ENCODE results near the gene MCAM.

DNA sequence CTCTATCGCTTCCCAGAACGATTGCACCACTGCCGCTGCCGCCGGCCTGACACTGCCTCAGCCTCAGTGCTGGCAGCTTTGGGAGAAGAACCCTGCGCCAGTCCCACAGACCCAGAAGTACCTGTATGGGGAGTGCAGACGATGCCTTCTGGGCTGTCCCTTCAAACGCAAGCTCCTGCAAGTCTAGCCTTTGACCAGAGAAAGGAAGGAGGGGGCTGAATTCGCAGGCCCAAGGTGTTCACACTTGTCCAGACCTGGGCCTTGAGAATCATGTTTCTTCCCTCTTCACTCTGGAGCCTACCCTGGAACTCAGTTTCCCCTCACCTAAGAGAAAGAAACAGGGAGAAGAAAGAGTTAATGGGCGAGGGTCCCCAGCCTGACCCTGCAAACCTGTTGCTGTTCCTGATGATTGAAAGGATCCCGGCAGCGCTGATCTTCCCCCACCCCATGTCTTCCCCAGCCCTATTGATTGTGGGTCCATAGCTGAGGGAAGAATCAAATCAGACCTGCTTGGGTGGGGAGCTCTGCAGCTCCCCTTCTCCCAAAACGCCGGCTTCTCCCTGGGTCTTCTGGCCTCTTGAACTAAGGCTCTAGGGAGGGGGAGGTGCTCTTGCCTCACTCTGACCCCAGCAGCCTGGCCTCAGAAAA lies 786 bp upstream of the MCAM start:
- TF ChIP-seq ZNF274 (IDR thresholded peaks at IDR 0.05; ENCODE audit: low read depth, low read length) (no peak), YY1 (IDR thresholded peaks at IDR 0.05; ENCODE audit: insufficient read depth, insufficient read length) (no peak)
